HEK293 (cell line): ENCODE measurements around the gene ACSL3.

Experiments
- CTCF ChIA-PET: fragments of 350-600 bp; formaldehyde crosslinking; extraction: SDS; loops from one replicate; lab custom pipeline; 2021; ENCODE audit warnings: antibody characterized with exemption; lab: Yijun Ruan, JAX
- POLR2A ChIA-PET: fragments of 300-600 bp; formaldehyde crosslinking; extraction: SDS; loops from one replicate; lab custom pipeline; 2020; ENCODE audit warnings: antibody characterized with exemption, inconsistent platforms; lab: Yijun Ruan, JAX
- H3K27ac ChIP-seq: fragments of 200-500 bp; sonication (Bioruptor generic); 2 replicates; pipeline ENCODE4 v1.5.1; 2014; ENCODE audit warnings: low read depth, low read length, control low read depth, inconsistent platforms; ENCODE audit errors: extremely low read depth
- H3K36me3 ChIP-seq, 2 experiments: fragments of 200-500 bp in 1 of 2; sonication (Bioruptor generic) in 1 of 2; 1 replicate in 1 of 2; 2 replicates in 1 of 2; pipeline ENCODE4 v1.5.1; 2014 to 2017; ENCODE audit warnings: inconsistent platforms in 2 of 2, low read length in 2 of 2; ENCODE audit not compliant: control insufficient read depth in 2 of 2, insufficient read depth in 1 of 2
- H3K4me1 ChIP-seq: fragments of 200-500 bp; sonication (Bioruptor generic); 2 replicates; pipeline ENCODE4 v1.5.1; 2014; ENCODE audit warnings: mild to moderate bottlenecking, low read length, inconsistent platforms; ENCODE audit not compliant: control insufficient read depth, insufficient read depth
- H3K4me3 ChIP-seq: 2 replicates; pipeline ENCODE4 v1.5.1; 2011; ENCODE audit warnings: low read depth, mild to moderate bottlenecking, control low read depth, low read length, moderate library complexity
- H3K9me3 ChIP-seq: fragments of 200-500 bp; sonication (Bioruptor generic); 2 replicates; pipeline ENCODE4 v1.5.1; 2014; ENCODE audit warnings: low read depth, low read length, inconsistent platforms; ENCODE audit not compliant: control insufficient read depth, insufficient read depth
- GLIS2 ChIP-seq: fragments of 450-650 bp; formaldehyde crosslinking; IDR thresholded peaks from 2 replicates; pipeline ENCODE4 v1.5.1; 2016; ENCODE audit warnings: missing biosample characterization, missing genetic modification characterization
- SETDB1 ChIP-seq: IDR thresholded peaks from one replicate; pipeline ENCODE4 v1.6.1; 2017; ENCODE audit warnings: mild to moderate bottlenecking, low read length, moderate library complexity, mixed read lengths; ENCODE audit not compliant: insufficient read length
- TCF7L2 ChIP-seq: IDR thresholded peaks from 2 replicates; pipeline ENCODE4 v1.6.1; 2011; ENCODE audit warnings: low read depth, mild to moderate bottlenecking, inconsistent platforms, low read length, moderate library complexity, borderline replicate concordance
- ZFP37 ChIP-seq: fragments of 450-650 bp; formaldehyde crosslinking; IDR thresholded peaks from 2 replicates; pipeline ENCODE4 v1.5.1; 2016; ENCODE audit warnings: missing biosample characterization, missing genetic modification characterization
- ZFP41 ChIP-seq: fragments of 450-650 bp; formaldehyde crosslinking; IDR thresholded peaks from 2 replicates; pipeline ENCODE4 v1.5.1; 2016; ENCODE audit warnings: missing biosample characterization, missing genetic modification characterization, borderline replicate concordance
- ZNF112 ChIP-seq: fragments of 450-650 bp; formaldehyde crosslinking; IDR thresholded peaks from 2 replicates; pipeline ENCODE4 v1.5.0; 2017; ENCODE audit warnings: missing biosample characterization, missing genetic modification characterization
- ZNF19 ChIP-seq: fragments of 450-650 bp; formaldehyde crosslinking; IDR thresholded peaks from 2 replicates; pipeline ENCODE4; 2016; ENCODE audit warnings: missing biosample characterization, missing genetic modification characterization, low read depth
- ZNF558 ChIP-seq: fragments of 450-650 bp; formaldehyde crosslinking; IDR thresholded peaks from 2 replicates; pipeline ENCODE4 v1.5.1; 2016; ENCODE audit warnings: missing biosample characterization, missing genetic modification characterization
- ZNF596 ChIP-seq: fragments of 450-650 bp; IDR thresholded peaks from 2 replicates; pipeline ENCODE4 v1.5.0; 2018; ENCODE audit warnings: missing biosample characterization, mild to moderate bottlenecking, missing genetic modification characterization, moderate library complexity
- ZNF660 ChIP-seq: fragments of 450-650 bp; IDR thresholded peaks from 2 replicates; pipeline ENCODE4 v1.5.1; 2018; ENCODE audit warnings: missing biosample characterization, mild to moderate bottlenecking, missing genetic modification characterization
- ZNF747 ChIP-seq: fragments of 450-650 bp; formaldehyde crosslinking; IDR thresholded peaks from 2 replicates; pipeline ENCODE4 v1.5.1; 2016; ENCODE audit warnings: missing biosample characterization, missing genetic modification characterization
- ZNF785 ChIP-seq: fragments of 450-650 bp; formaldehyde crosslinking; IDR thresholded peaks from 2 replicates; pipeline ENCODE4 v1.5.1; 2016; ENCODE audit warnings: missing biosample characterization, missing genetic modification characterization
- TF ChIP-seq, protein P1 (sequence below): fragments of 450-650 bp; formaldehyde crosslinking; IDR thresholded peaks from 2 replicates; pipeline ENCODE4; 2016; ENCODE audit warnings: missing biosample characterization, missing genetic modification characterization
- TF ChIP-seq, protein P2 (sequence below): fragments of 450-650 bp; formaldehyde crosslinking; conservative IDR thresholded peaks from 2 replicates; pipeline ENCODE4 v1.5.1; 2016; ENCODE audit warnings: low read depth, missing biosample characterization, missing genetic modification characterization
- TF ChIP-seq, protein P3 (sequence below): fragments of 450-650 bp; formaldehyde crosslinking; IDR thresholded peaks from 2 replicates; pipeline ENCODE4 v1.5.1; 2017; ENCODE audit warnings: missing biosample characterization, missing genetic modification characterization
- TF ChIP-seq, protein P4 (sequence below): fragments of 450-650 bp; IDR thresholded peaks from 2 replicates; pipeline ENCODE4 v1.5.1; 2018; ENCODE audit warnings: missing biosample characterization, mild to moderate bottlenecking, missing genetic modification characterization
- TF ChIP-seq, protein P5 (sequence below): fragments of 450-650 bp; IDR thresholded peaks from 2 replicates; pipeline ENCODE4 v1.5.1; 2018; ENCODE audit warnings: missing biosample characterization, missing genetic modification characterization

The ACSL3 gene

DNA sequence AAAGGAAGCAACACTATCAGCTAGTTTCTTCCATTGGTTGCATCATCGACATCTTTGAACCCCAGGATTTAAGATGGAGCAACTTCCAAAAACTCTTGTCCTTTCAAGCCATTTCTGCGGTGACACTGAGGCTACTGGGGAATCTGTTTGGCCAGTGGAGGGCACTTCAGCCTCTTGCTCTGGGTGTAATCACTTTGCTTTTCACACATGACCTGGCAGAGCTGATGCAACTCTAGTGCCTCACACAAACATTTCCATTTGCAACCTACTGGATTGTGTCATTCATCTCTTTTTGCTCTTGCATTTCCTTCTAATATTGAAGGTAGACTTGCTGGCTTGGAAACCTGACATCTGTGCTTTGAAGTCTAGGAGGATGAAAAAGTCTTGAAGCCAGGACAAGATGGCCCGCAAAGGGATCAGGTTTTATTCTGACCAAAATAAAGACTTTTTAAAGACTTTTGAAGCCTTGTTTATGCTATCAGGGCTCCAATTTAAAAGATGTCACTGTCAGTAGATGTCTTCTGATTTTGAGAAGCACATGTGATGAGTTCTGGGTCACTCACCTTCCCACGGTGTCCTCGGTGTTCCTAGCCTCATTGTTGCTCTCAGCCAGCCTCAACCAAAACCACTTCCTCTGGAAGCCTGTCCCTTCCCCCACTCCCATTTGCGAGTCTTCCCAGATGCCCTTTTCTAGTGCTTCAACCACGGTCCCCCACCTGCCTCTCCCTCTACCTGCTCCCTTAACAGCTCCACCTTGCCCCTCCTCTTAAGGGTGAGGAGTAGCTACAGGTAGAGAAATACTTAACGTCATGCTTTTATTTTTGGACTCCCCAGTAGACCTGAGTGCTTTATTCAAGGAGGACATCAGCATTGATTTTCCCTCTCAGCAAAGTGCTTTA is 121.4 kb downstream of the ACSL3 start (continued):
- TF ChIP-seq, protein P1, sequence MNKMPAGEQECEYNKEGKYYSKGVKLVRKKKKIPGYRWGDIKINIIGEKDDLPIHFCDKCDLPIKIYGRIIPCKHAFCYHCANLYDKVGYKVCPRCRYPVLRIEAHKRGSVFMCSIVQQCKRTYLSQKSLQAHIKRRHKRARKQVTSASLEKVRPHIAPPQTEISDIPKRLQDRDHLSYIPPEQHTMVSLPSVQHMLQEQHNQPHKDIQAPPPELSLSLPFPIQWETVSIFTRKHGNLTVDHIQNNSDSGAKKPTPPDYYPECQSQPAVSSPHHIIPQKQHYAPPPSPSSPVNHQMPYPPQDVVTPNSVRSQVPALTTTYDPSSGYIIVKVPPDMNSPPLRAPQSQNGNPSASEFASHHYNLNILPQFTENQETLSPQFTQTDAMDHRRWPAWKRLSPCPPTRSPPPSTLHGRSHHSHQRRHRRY (tag by site-specific recombination) = no peak
- TF ChIP-seq SETDB1 (peak; percentile 17), TCF7L2 (no peak), ZFP41 (tag by site-specific recombination) (no peak), ZNF785 (tag by site-specific recombination) (no peak), ZNF660 (tag by site-specific recombination) (peak; percentile 71; the same call in 1 of the 2 replicates), ZNF558 (0 out of 2 replicates have a peak, but pooled peaks have one; percentile 25), ZFP37 (tag by site-specific recombination) (no peak)
- TF ChIP-seq, protein P2, sequence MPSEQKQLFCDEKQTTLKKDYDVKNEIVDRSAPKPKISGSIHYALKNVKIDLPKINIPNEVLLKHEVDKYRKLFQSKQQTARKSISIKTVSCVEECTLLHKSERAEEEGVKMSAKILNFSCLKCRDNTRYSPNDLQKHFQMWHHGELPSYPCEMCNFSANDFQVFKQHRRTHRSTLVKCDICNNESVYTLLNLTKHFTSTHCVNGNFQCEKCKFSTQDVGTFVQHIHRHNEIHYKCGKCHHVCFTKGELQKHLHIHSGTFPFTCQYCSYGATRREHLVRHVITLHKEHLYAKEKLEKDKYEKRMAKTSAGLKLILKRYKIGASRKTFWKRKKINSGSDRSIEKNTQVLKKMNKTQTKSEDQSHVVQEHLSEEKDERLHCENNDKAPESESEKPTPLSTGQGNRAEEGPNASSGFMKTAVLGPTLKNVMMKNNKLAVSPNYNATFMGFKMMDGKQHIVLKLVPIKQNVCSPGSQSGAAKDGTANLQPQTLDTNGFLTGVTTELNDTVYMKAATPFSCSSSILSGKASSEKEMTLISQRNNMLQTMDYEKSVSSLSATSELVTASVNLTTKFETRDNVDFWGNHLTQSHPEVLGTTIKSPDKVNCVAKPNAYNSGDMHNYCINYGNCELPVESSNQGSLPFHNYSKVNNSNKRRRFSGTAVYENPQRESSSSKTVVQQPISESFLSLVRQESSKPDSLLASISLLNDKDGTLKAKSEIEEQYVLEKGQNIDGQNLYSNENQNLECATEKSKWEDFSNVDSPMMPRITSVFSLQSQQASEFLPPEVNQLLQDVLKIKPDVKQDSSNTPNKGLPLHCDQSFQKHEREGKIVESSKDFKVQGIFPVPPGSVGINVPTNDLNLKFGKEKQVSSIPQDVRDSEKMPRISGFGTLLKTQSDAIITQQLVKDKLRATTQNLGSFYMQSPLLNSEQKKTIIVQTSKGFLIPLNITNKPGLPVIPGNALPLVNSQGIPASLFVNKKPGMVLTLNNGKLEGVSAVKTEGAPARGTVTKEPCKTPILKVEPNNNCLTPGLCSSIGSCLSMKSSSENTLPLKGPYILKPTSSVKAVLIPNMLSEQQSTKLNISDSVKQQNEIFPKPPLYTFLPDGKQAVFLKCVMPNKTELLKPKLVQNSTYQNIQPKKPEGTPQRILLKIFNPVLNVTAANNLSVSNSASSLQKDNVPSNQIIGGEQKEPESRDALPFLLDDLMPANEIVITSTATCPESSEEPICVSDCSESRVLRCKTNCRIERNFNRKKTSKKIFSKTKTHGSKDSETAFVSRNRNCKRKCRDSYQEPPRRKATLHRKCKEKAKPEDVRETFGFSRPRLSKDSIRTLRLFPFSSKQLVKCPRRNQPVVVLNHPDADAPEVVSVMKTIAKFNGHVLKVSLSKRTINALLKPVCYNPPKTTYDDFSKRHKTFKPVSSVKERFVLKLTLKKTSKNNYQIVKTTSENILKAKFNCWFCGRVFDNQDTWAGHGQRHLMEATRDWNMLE = peak; percentile 42; the same call in 1 of the 2 replicates
- TF ChIP-seq, protein P3, sequence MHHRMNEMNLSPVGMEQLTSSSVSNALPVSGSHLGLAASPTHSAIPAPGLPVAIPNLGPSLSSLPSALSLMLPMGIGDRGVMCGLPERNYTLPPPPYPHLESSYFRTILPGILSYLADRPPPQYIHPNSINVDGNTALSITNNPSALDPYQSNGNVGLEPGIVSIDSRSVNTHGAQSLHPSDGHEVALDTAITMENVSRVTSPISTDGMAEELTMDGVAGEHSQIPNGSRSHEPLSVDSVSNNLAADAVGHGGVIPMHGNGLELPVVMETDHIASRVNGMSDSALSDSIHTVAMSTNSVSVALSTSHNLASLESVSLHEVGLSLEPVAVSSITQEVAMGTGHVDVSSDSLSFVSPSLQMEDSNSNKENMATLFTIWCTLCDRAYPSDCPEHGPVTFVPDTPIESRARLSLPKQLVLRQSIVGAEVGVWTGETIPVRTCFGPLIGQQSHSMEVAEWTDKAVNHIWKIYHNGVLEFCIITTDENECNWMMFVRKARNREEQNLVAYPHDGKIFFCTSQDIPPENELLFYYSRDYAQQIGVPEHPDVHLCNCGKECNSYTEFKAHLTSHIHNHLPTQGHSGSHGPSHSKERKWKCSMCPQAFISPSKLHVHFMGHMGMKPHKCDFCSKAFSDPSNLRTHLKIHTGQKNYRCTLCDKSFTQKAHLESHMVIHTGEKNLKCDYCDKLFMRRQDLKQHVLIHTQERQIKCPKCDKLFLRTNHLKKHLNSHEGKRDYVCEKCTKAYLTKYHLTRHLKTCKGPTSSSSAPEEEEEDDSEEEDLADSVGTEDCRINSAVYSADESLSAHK (tag by site-specific recombination) = no peak
- TF ChIP-seq, protein P4, sequence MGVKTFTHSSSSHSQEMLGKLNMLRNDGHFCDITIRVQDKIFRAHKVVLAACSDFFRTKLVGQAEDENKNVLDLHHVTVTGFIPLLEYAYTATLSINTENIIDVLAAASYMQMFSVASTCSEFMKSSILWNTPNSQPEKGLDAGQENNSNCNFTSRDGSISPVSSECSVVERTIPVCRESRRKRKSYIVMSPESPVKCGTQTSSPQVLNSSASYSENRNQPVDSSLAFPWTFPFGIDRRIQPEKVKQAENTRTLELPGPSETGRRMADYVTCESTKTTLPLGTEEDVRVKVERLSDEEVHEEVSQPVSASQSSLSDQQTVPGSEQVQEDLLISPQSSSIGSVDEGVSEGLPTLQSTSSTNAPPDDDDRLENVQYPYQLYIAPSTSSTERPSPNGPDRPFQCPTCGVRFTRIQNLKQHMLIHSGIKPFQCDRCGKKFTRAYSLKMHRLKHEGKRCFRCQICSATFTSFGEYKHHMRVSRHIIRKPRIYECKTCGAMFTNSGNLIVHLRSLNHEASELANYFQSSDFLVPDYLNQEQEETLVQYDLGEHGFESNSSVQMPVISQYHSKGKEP (tag by site-specific recombination) = 0 out of 2 replicates have a peak, but pooled peaks have one; percentile 6
- TF ChIP-seq, protein P5, sequence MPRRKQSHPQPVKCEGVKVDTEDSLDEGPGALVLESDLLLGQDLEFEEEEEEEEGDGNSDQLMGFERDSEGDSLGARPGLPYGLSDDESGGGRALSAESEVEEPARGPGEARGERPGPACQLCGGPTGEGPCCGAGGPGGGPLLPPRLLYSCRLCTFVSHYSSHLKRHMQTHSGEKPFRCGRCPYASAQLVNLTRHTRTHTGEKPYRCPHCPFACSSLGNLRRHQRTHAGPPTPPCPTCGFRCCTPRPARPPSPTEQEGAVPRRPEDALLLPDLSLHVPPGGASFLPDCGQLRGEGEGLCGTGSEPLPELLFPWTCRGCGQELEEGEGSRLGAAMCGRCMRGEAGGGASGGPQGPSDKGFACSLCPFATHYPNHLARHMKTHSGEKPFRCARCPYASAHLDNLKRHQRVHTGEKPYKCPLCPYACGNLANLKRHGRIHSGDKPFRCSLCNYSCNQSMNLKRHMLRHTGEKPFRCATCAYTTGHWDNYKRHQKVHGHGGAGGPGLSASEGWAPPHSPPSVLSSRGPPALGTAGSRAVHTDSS (tag by site-specific recombination) = no peak
- TF ChIP-seq, all 188 proteins: peak for 9

DNA sequence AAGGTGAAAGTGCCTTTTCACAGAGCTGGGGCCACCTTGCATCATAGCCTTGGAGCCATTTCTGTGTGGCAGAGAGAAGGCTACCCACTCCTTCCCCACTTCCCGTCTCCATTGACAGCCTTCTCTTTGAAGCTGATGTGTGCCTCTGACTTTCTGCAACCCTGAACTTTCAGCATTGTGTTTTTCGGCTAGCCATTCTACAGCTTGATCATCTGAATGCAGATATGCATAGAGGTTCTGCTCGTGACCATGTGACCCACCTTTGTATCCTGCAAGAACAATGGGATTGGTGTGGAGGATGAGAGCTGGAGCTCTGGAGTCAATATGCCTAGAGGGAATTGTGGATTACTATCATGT is 122.1 kb downstream of the ACSL3 start:
- Histone ChIP-seq H3K4me1 (no peaks in the 10 kb centered on the region), H3K4me3 (no peak overlapping the region), H3K36me3 (no peaks in the 10 kb centered on the region), H3K27ac (no peak overlapping the region), H3K9me3 (no peaks in the 10 kb centered on the region)
- ChIA-PET CTCF (interaction anchor here (0.6 to 4.2 kb wide), 3 partner anchors 12 to 309 kb away, joined by 3 to 37 read pairs (median 27); no protein-coding TSS in a partner anchor), POLR2A (no interaction called here)
- TF ChIP-seq ZNF19 (tag by site-specific recombination) (no peak), GLIS2 (tag by site-specific recombination) (no peak), ZNF112 (no peak), ZNF747 (tag by site-specific recombination) (no peak), ZNF596 (tag by site-specific recombination) (no peak)
